Left renal cortex interstitium (tissue), 4 donors: Measurements from ENCODE around the gene RAD51AP2. TPM values are rescaled to one million over a fixed set of nuclear protein-coding genes. Genes with fewer than 3 reads are reported as not detected.
A peak's percentile ranks its signal among the peaks of the same experiment; 100 is the strongest.
"Not testable (repeated sequence)": the region's sequence is repeated elsewhere in the genome, so short reads cannot be mapped to it uniquely, and the experiment has no call there.

ENCODE experiments used
- DNase-seq, 4 donors: peaks; one replicate each; pipeline ENCODE4 v3.0.0-alpha.2; 2013; ENCODE audit warnings: low read depth in 4 of 4, low spot score in 2 of 4, missing footprints in 1 of 4
- polyA plus RNA-seq, 4 donors: library from polyadenylated mRNA; unstranded; fragments of 120-200 nt; gene quantifications; one replicate each; pipeline ENCODE4 v1.2.1, GENCODE V29; 2013; ENCODE audit not compliant: insufficient read length in 4 of 4

RAD51AP2 gene
- polyA plus RNA-seq, 4 donors: 0.17 to 0.40 (median 0.25) TPM

- DNase-seq: peak; percentile 47 to 79 (median 74)
Observed at GRCh38 chr2:17538844-17539554, 20.8 kb upstream of the RAD51AP2 start.

- peak in 3 of 4 donors; percentile 37 to 66 (median 52) for DNase-seq
Observed at GRCh38 chr2:17538022-17538843, 20.0 kb upstream of the RAD51AP2 start.

- no peak for DNase-seq
Observed at GRCh38 chr2:17536416-17536815, 18.2 kb upstream of the RAD51AP2 start.

- no peak for DNase-seq
Observed at GRCh38 chr2:17533546-17533945, 15.3 kb upstream of the RAD51AP2 start.

- no peak for DNase-seq
Observed at GRCh38 chr2:17529771-17530170, 11.5 kb upstream of the RAD51AP2 start.

GRCh38 chr2:17522303-17522702, 4.1 kb upstream of the RAD51AP2 start:
- DNase-seq: no peak

- no peak for DNase-seq
Observed at GRCh38 chr2:17521621-17522020, 3.4 kb upstream of the RAD51AP2 start.

- no peak for DNase-seq
Observed at GRCh38 chr2:17520761-17521160, 2.5 kb upstream of the RAD51AP2 start.

GRCh38 chr2:17519486-17519885, 1.2 kb upstream of the RAD51AP2 start:
- DNase-seq: no peak

- no peak for DNase-seq
Observed at GRCh38 chr2:17517481-17518211, 594 bp downstream of the RAD51AP2 start.

GRCh38 chr2:17515652-17516051, 2.6 kb downstream of the RAD51AP2 start:
- DNase-seq: no peak

- no peak for DNase-seq
Observed at GRCh38 chr2:17506736-17507616, 11.3 kb downstream of the RAD51AP2 start.

- DNase-seq: no peak
Observed at GRCh38 chr2:17497718-17498117, 20.5 kb downstream of the RAD51AP2 start.

GRCh38 chr2:17495590-17495989, 22.6 kb downstream of the RAD51AP2 start:
- DNase-seq: no peak

- DNase-seq: not testable (repeated sequence)
Observed at GRCh38 chr2:17490165-17490564, 28.1 kb downstream of the RAD51AP2 start.

- DNase-seq: not testable (repeated sequence)
Observed at GRCh38 chr2:17488610-17489009, 29.6 kb downstream of the RAD51AP2 start.

- DNase-seq: no peak
Observed at GRCh38 chr2:17483496-17483895, 34.7 kb downstream of the RAD51AP2 start.

- no peak for DNase-seq
Observed at GRCh38 chr2:17482651-17483050, 35.6 kb downstream of the RAD51AP2 start.

- no peak for DNase-seq
Observed at GRCh38 chr2:17479875-17480274, 38.4 kb downstream of the RAD51AP2 start.

- DNase-seq: no peak
Observed at GRCh38 chr2:17476830-17477229, 41.4 kb downstream of the RAD51AP2 start.
